IMR-90 (cell line): ENCODE results near the gene TWIST2. TPM values are rescaled to one million over a fixed set of nuclear protein-coding genes. Genes with fewer than 3 reads are reported as not detected.

Source experiments
- ATAC-seq: fragments of 200-7000 bp; cut with Tn5 transposase; 2 replicates; pipeline ENCODE4 v1.9.1; 2020; ENCODE audit warnings: low read depth, mild to moderate bottlenecking, moderate library complexity
- BruUV-seq: library from RNA; stranded (reverse); fragments of 400-500 nt; replicated peaks from 2 replicates; lab custom pipeline; 2021; lab: Mats Ljungman, UMichigan
- CTCF ChIA-PET: fragments of 300-600 bp; formaldehyde crosslinking; extraction: SDS; loops from one replicate; lab custom pipeline; 2021; ENCODE audit warnings: antibody characterized with exemption; lab: Yijun Ruan, JAX
- POLR2A ChIA-PET: fragments of 300-600 bp; sonication (Branson Sonifier 250); formaldehyde crosslinking; loops from one replicate; lab custom pipeline; 2022; ENCODE audit warnings: antibody characterized with exemption; ENCODE audit not compliant: unreplicated experiment; lab: Charles Lee
- DNase-seq: peaks from one replicate; pipeline ENCODE4 v3.0.0; 2013
- H2AFZ ChIP-seq: replicated peaks from 2 replicates; pipeline ENCODE3; 2013; ENCODE audit warnings: low read length, mild to moderate bottlenecking; ENCODE audit not compliant: poor library complexity
- H2AK5ac ChIP-seq: 2 replicates; pipeline ENCODE4 v1.6.1; 2013; ENCODE audit warnings: low read depth, low read length, inconsistent platforms
- H2AK9ac ChIP-seq: replicated peaks from 2 replicates; pipeline ENCODE3; 2013; ENCODE audit warnings: mild to moderate bottlenecking, low read depth, low read length, moderate library complexity; ENCODE audit not compliant: poor library complexity
- H2BK120ac ChIP-seq: 2 replicates; pipeline ENCODE4 v1.6.1; 2013; ENCODE audit warnings: low read depth, low read length, inconsistent platforms
- H2BK15ac ChIP-seq: 3 replicates; pipeline ENCODE4 v1.6.1; 2013; ENCODE audit warnings: low read depth, low read length, inconsistent platforms
- H2BK20ac ChIP-seq: 2 replicates; pipeline ENCODE4 v1.6.1; 2013; ENCODE audit warnings: low read depth, mild to moderate bottlenecking, inconsistent platforms, low read length, moderate library complexity
- H2BK5ac ChIP-seq: 2 replicates; pipeline ENCODE4 v1.6.1; 2013; ENCODE audit warnings: mild to moderate bottlenecking, low read depth, low read length, inconsistent platforms; ENCODE audit not compliant: poor library complexity, severe bottlenecking
- H3K14ac ChIP-seq: replicated peaks from 2 replicates; pipeline ENCODE4 v1.6.1; 2013; ENCODE audit warnings: low read depth, low read length, inconsistent platforms
- H3K18ac ChIP-seq: 2 replicates; pipeline ENCODE4 v1.6.1; 2013; ENCODE audit warnings: low read depth, low read length, control low read depth
- H3K23ac ChIP-seq: 2 replicates; pipeline ENCODE4 v1.6.1; 2013; ENCODE audit warnings: low read depth, low read length, inconsistent platforms
- H3K27ac ChIP-seq: 2 replicates; pipeline ENCODE4 v1.5.1; 2013; ENCODE audit warnings: mild to moderate bottlenecking, control low read depth, low read length; ENCODE audit not compliant: insufficient read depth
- H3K27me3 ChIP-seq: 2 replicates; pipeline ENCODE4 v1.6.1; 2013; ENCODE audit warnings: low read length; ENCODE audit not compliant: control insufficient read depth, insufficient read depth
- H3K36me3 ChIP-seq: 2 replicates; pipeline ENCODE4 v1.6.1; 2013; ENCODE audit warnings: low read length, mixed read lengths; ENCODE audit not compliant: control insufficient read depth, insufficient read depth
- H3K4ac ChIP-seq: 2 replicates; pipeline ENCODE4 v1.6.1; 2013; ENCODE audit warnings: low read depth, low read length, inconsistent platforms
- H3K4me1 ChIP-seq: 2 replicates; pipeline ENCODE4 v1.6.1; 2013; ENCODE audit warnings: low read length, mixed read lengths; ENCODE audit not compliant: control insufficient read depth, insufficient read depth
- H3K4me2 ChIP-seq: 2 replicates; pipeline ENCODE4 v1.6.1; 2013; ENCODE audit warnings: low read depth, mild to moderate bottlenecking, control low read depth, low read length, moderate library complexity
- H3K4me3 ChIP-seq: 2 replicates; pipeline ENCODE4 v1.5.1; 2013; ENCODE audit warnings: low read depth, mild to moderate bottlenecking, control low read depth, low read length, moderate library complexity; ENCODE audit not compliant: insufficient read depth
- H3K56ac ChIP-seq: 2 replicates; pipeline ENCODE4 v1.6.1; 2013; ENCODE audit warnings: low read length, inconsistent platforms; ENCODE audit not compliant: insufficient read depth; ENCODE audit errors: extremely low read depth
- H3K79me1 ChIP-seq, 2 experiments: 2 replicates each; pipeline ENCODE4 v1.6.1; 2013; ENCODE audit warnings: low read length in 2 of 2, inconsistent platforms in 1 of 2, low read depth in 1 of 2
- H3K9ac ChIP-seq: 2 replicates; pipeline ENCODE4 v1.6.1; 2013; ENCODE audit warnings: low read depth, low read length, control low read depth
- H3K9me1 ChIP-seq: 2 replicates; pipeline ENCODE4 v1.6.1; 2013; ENCODE audit warnings: low read length, inconsistent platforms; ENCODE audit not compliant: insufficient read depth
- H3K9me3 ChIP-seq: 2 replicates; pipeline ENCODE4 v1.6.1; 2013; ENCODE audit warnings: low read length; ENCODE audit not compliant: control insufficient read depth, insufficient read depth
- H4K20me1 ChIP-seq: 2 replicates; pipeline ENCODE4 v1.6.1; 2013; ENCODE audit warnings: low read length, inconsistent platforms; ENCODE audit not compliant: insufficient read depth
- H4K5ac ChIP-seq: 2 replicates; pipeline ENCODE4 v1.6.1; 2013; ENCODE audit warnings: mild to moderate bottlenecking, low read depth, low read length, control low read depth
- H4K8ac ChIP-seq, 2 experiments: 2 replicates each; pipeline ENCODE4 v1.6.1; 2013; ENCODE audit warnings: low read depth in 2 of 2, low read length in 2 of 2, control low read depth in 1 of 2, inconsistent platforms in 1 of 2
- H4K91ac ChIP-seq: 2 replicates; pipeline ENCODE4 v1.6.1; 2013; ENCODE audit warnings: low read depth, low read length, inconsistent platforms; ENCODE audit not compliant: insufficient read depth
- BHLHE40 ChIP-seq: fragments of 150-350 bp; IDR thresholded peaks from 2 replicates; pipeline ENCODE4 v1.6.1; 2016; ENCODE audit warnings: mild to moderate bottlenecking, low read depth, low read length
- CEBPB ChIP-seq: IDR thresholded peaks from 2 replicates; pipeline ENCODE4 v1.6.1; 2012; ENCODE audit warnings: low read depth, low read length, improper control_type of control experiment
- CHD1 ChIP-seq: IDR thresholded peaks from 2 replicates; pipeline ENCODE4 v1.6.1; 2012; ENCODE audit warnings: low read depth, low read length, improper control_type of control experiment
- CTCF ChIP-seq: conservative IDR thresholded peaks from 2 replicates; pipeline ENCODE4 v1.5.1; 2012; ENCODE audit warnings: mild to moderate bottlenecking, low read depth, low read length, improper control_type of control experiment
- ELK1 ChIP-seq: fragments of 150-350 bp; IDR thresholded peaks from 2 replicates; pipeline ENCODE4 v1.6.1; 2016; ENCODE audit warnings: low read depth, mild to moderate bottlenecking, low read length, moderate library complexity, borderline replicate concordance
- FOS ChIP-seq: fragments of 150-350 bp; IDR thresholded peaks from 2 replicates; pipeline ENCODE4 v1.6.1; 2016; ENCODE audit warnings: low read depth, low read length
- MAFK ChIP-seq: IDR thresholded peaks from 2 replicates; pipeline ENCODE4 v1.6.1; 2012; ENCODE audit warnings: low read depth, low read length, improper control_type of control experiment
- MAZ ChIP-seq: IDR thresholded peaks from 2 replicates; pipeline ENCODE4 v1.6.1; 2012; ENCODE audit warnings: low read depth, mild to moderate bottlenecking, low read length, improper control_type of control experiment, moderate library complexity, borderline replicate concordance
- MXI1 ChIP-seq: IDR thresholded peaks from 2 replicates; pipeline ENCODE4 v1.6.1; 2012; ENCODE audit warnings: low read depth, mild to moderate bottlenecking, low read length, moderate library complexity, borderline replicate concordance
- NFE2L2 ChIP-seq: fragments of 150-350 bp; IDR thresholded peaks from 2 replicates; pipeline ENCODE4 v1.6.1; 2016; ENCODE audit warnings: low read depth, mild to moderate bottlenecking, low read length
- POLR2A ChIP-seq: IDR thresholded peaks from 2 replicates; pipeline ENCODE4 v1.6.1; 2012; ENCODE audit warnings: mild to moderate bottlenecking, low read depth, low read length
- RCOR1 ChIP-seq: IDR thresholded peaks from 2 replicates; pipeline ENCODE4 v1.6.1; 2012; ENCODE audit warnings: mild to moderate bottlenecking, low read length, improper control_type of control experiment; ENCODE audit not compliant: insufficient replicate concordance
- RFX5 ChIP-seq: IDR thresholded peaks from 2 replicates; pipeline ENCODE4 v1.8.0; 2012; ENCODE audit warnings: low read depth, mild to moderate bottlenecking, low read length, moderate library complexity
- SMC3 ChIP-seq: fragments of 150-350 bp; IDR thresholded peaks from 2 replicates; pipeline ENCODE4 v1.6.1; 2016; ENCODE audit warnings: low read depth, mild to moderate bottlenecking, antibody characterized with exemption, low read length, moderate library complexity
- USF2 ChIP-seq: fragments of 150-350 bp; IDR thresholded peaks from 2 replicates; pipeline ENCODE4 v1.6.1; 2017; ENCODE audit warnings: mild to moderate bottlenecking, antibody characterized with exemption, low read length, low read depth
- WGBS, 2 experiments: methylation state at CpG; one replicate each; pipeline versions ENCODE4 v1.1.5 to v1.1.7; 2013; ENCODE audit warnings: missing lambda C conversion rate in 2 of 2; ENCODE audit not compliant: insufficient read length in 1 of 2; ENCODE audit errors: extremely low coverage in 2 of 2; 5-methylcytosine and 5-hydroxymethylcytosine counted together
- dilution Hi-C: fragments of 300-500 bp; cut with HindIII; formaldehyde crosslinking; loops from one replicate; pipeline ENCODE4 v1.14.3; 2018; ENCODE audit warnings: low sequenced_read_pairs; ENCODE audit not compliant: unreplicated experiment
- in situ Hi-C: fragments of 300-500 bp; cut with MboI; formaldehyde crosslinking; loops from 3 replicates; pipeline ENCODE4 v1.14.3; 2019; ENCODE audit warnings: low sequenced_read_pairs, inconsistent platforms, mixed read lengths
- intact Hi-C: fragments of 100-400 bp; cut with micrococcal nuclease; formaldehyde crosslinking; loops from 2 replicates; pipeline ENCODE4 v1.10.0; 2022
- polyA plus RNA-seq, 3 experiments: library from polyadenylated mRNA; depleted of rRNA; stranded (reverse); fragments of >200 nt; gene quantifications; 2 replicates each; pipeline ENCODE4 v1.2.3, GENCODE V29; 2012; ENCODE audit warnings: low replicate concordance in 1 of 3
- total RNA-seq: library from RNA; depleted of rRNA; stranded (reverse); fragments of >200 nt; gene quantifications from 2 replicates; pipeline ENCODE4 v1.2.3, GENCODE V29; 2012

Gene TWIST2
- total and polyA plus RNA-seq, 2 of the 4 experiments (the other 2 are of a cell fraction): 9.3 to 33.6 TPM

- Histone ChIP-seq H3K27ac (no peak overlapping the region), H3K4me3 (no peak overlapping the region), H2BK120ac (no peak overlapping the region), H4K8ac (no peak overlapping the region), H3K79me1 (peaks cover 30 to 50% of the 10 kb centered on the region in 2 experiments), H4K20me1 (peaks cover 19% of the 10 kb centered on the region), H2BK20ac (no peak overlapping the region), H3K9ac (no peak overlapping the region), H3K56ac (no peak overlapping the region), H3K9me3 (no peaks in the 10 kb centered on the region), H3K9me1 (peaks cover 14% of the 10 kb centered on the region), H3K27me3 (no peaks in the 10 kb centered on the region), H3K14ac (no peak overlapping the region), H2BK15ac (no peak overlapping the region), H3K4me1 (peaks cover 9% of the 10 kb centered on the region), H4K91ac (no peak overlapping the region), H2AK5ac (no peak overlapping the region), H4K5ac (no peak overlapping the region), H3K4me2 (no peak overlapping the region), H2BK5ac (no peak overlapping the region), H3K36me3 (peaks cover 4% of the 10 kb centered on the region; the same call in 1 of the 2 replicates), H2AK9ac (no peak overlapping the region), H3K23ac (peak overlapping the region; percentile 51; the same call in 1 of the 2 replicates), H2AFZ (no peak overlapping the region), H3K4ac (no peak overlapping the region), H3K18ac (no peak overlapping the region)
- 92 to 100% methylated on average over 1 to 4 of the region's 7 CpGs for WGBS, 2 experiments
- ChIA-PET POLR2A (no interaction called here), CTCF (no interaction called here)
- dilution Hi-C loops (no loop called here), intact Hi-C loops (no loop called here), in situ Hi-C loops (no loop called here)
- DNase-seq (no peak), ATAC-seq (no peak; the same call in 1 of the 2 replicates)
- no TSS peak for BruUV-seq
- TF ChIP-seq BHLHE40 (no peak), POLR2A (no peak), RFX5 (no peak), USF2 (no peak), CTCF (no peak), RCOR1 (no peak), SMC3 (no peak), FOS (no peak), CEBPB (no peak), NFE2L2 (no peak), MAFK (no peak), MXI1 (no peak), ELK1 (no peak), MAZ (no peak), CHD1 (no peak)
These were observed 33.6 kb downstream of the TWIST2 start for GRCh38 chr2:238881353-238882081.
